Stimulated activated CD8-positive, alpha-beta memory T cell treated with anti-CD3 and anti-CD28 coated beads, Interleukin-4, amount 100 ng/mL, for 4 hours (primary cell): ENCODE data around the gene AJAP1.

Experiments
- DNase-seq, 2 donors: peaks; one replicate each; pipeline ENCODE4 v3.0.0-alpha.2; 2020; ENCODE audit warnings: low read depth in 2 of 2, low spot score in 1 of 2

The AJAP1 gene

GRCh38 chr1:4803335-4803734, 148.9 kb downstream of the AJAP1 start:
- no peak for DNase-seq

- DNase-seq: no peak
These were observed 151.6 kb downstream of the AJAP1 start for GRCh38 chr1:4805987-4806386.

GRCh38 chr1:4820543-4820942, 166.1 kb downstream of the AJAP1 start:
- no peak for DNase-seq

GRCh38 chr1:4825800-4826450, 171.5 kb downstream of the AJAP1 start:
- no peak for DNase-seq

DNA sequence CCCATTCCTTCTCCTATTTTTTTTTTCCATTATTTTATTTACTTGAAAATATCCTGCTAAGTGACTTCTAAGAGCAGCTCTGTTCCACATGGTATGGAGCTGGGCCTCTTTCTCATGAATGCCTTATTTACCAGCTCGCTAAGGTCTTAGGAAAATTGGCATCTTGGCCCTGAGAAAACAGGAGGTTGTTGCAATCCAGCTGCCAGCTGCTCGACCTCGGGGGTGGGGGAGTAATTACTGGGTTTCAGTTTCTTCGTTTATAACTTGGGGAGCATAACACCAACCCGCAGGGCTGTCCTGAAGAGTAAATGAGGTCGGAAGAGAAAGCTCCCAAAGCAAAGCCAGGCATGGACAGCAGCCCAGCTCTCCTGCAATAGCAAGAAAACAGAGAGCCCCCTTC, 176.3 kb downstream of the AJAP1 start:
- no peak for DNase-seq

DNA sequence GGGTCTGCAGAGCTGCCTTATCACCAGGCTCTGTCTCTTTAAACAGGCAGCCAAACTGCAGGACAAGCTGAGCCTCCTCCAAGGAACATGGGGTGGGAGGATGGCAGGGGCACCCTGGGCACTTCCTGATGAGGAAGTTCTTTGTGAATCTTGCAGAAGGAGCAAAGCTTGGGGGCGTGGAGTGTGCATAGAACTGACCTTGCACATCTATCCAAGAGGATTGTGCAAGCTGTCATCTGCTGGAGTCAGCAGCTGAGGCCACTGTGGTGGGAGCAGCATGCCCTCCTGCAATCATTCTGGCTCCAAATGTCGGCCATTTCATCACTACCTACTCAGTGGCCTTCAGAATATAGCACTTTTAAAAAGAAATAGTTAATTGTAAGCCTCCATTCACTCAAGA, 182.2 kb downstream of the AJAP1 start:
- no peak for DNase-seq

DNA sequence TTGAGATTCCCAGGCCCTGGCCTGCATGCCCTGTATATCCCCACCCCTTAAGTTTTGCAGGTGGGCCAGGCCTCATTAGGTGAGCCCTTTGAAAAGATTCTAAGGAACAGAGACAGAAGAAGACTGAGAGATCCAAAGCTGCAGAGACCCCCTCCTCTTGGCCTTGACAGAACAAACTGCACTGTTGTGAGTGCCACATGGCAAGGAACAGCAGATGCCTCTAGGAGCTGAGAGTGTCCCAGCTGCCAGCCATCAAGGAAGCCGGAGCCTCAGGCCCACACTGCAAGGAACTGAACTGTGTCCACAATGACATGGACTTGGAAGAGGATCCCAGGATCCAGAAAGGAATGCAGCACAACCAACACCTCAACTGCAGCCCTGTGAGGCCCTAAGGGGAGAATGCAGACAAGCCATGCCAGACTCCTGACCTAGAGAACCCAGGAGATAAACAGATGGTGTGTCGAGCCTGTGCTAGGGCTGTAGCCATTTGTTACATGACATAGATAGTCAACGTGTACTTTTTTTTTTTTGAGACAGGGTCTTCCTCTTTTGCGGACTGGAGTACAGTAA, 182.7 kb downstream of the AJAP1 start:
- DNase-seq: no peak

DNA sequence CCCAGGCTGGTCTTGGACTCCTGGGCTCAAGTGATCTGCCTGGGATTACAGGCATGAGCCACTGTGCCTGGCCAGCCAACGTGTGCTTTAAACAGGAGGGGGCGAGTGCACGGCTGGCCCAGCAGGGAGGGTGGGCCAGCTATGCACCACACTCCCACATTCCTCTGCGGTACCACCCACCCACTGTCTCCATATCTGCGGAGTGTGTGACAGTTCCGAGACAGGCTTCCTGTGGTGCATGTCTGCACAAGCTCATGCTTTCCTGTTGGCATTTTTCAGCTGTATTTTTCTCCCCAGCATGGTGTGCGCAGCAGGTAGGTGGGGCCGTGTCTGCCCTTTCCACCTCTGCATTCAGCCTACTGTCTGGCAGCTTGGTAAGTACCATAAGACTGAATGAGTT, 183.3 kb downstream of the AJAP1 start:
- no peak for DNase-seq

GRCh38 chr1:4838231-4838630, 183.8 kb downstream of the AJAP1 start:
- no peak for DNase-seq
